GM12878 (cell line): Measurements from ENCODE around the gene SLC11A2.

Experiments
- BHLHE40 ChIP-seq, 2 experiments: fragments of 450-650 bp in 1 of 2; IDR thresholded peaks; 2 replicates each; pipeline ENCODE4 v1.6.1; 2011 to 2017; ENCODE audit warnings: low read depth in 2 of 2, borderline replicate concordance in 1 of 2, improper control_type of control experiment in 1 of 2, low read length in 1 of 2, mild to moderate bottlenecking in 1 of 2
- MEF2A ChIP-seq: IDR thresholded peaks from 2 replicates; pipeline ENCODE4 v1.6.1; 2011; ENCODE audit warnings: low read depth, mild to moderate bottlenecking, low read length, moderate library complexity; ENCODE audit not compliant: insufficient read depth
- NFYB ChIP-seq: IDR thresholded peaks from 2 replicates; pipeline ENCODE4 v1.6.1; 2011; ENCODE audit warnings: low read depth, mild to moderate bottlenecking, low read length, improper control_type of control experiment, moderate library complexity; ENCODE audit not compliant: insufficient read depth
- SMAD5 ChIP-seq: IDR thresholded peaks from 2 replicates; pipeline ENCODE4 v1.6.1; 2016; ENCODE audit warnings: antibody characterized with exemption, low read depth
- YY1 ChIP-seq: IDR thresholded peaks from 2 replicates; pipeline ENCODE4 v1.6.1; 2011; ENCODE audit warnings: low read depth, mild to moderate bottlenecking, low read length
- TF ChIP-seq, protein P1 (sequence below): IDR thresholded peaks from 2 replicates; pipeline ENCODE4 v1.6.1; 2012; ENCODE audit warnings: low read depth, low read length, improper control_type of control experiment
- TF ChIP-seq, protein P2 (sequence below), 3 experiments: IDR thresholded peaks in 2 of 3; conservative IDR thresholded peaks in 1 of 3; 2 replicates each; pipeline ENCODE4 v1.5.1; 2011; ENCODE audit warnings: low read depth in 3 of 3, low read length in 3 of 3, mild to moderate bottlenecking in 3 of 3, control low read depth in 2 of 3, moderate library complexity in 2 of 3, inconsistent platforms in 1 of 3, mixed read lengths in 1 of 3; ENCODE audit not compliant: control insufficient read depth in 2 of 3, insufficient read depth in 1 of 3; ENCODE audit errors: extremely low read depth in 1 of 3

DNA sequence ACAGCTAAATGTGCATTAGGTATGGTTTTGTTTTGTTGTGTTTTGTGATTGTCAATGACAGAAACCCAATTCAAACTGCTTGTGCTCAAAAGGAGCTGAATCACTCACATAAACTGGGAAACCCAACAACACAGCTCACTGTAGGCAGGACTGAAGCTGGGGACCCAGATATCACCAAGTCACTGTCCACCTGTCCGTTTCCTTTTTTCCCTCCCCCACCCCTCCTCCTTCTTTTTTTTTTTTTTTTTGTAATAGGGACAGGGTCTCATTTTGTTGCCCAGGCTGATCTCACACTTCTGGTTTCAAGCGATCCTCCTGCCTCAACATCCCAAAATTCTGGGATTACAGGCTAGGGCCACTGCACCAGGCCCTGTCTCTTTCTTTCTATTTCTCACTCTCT lies 6.9 kb upstream of the SLC11A2 start:
- TF ChIP-seq MEF2A (no peak), NFYB (no peak), SMAD5 (no peak), YY1 (no peak), BHLHE40 (IDR thresholded peaks at IDR 0.05; ENCODE audit: borderline replicate concordance in 1 of 2, low read depth in 2 of 2, low read length in 1 of 2) (no peak)
- TF ChIP-seq, protein P1, sequence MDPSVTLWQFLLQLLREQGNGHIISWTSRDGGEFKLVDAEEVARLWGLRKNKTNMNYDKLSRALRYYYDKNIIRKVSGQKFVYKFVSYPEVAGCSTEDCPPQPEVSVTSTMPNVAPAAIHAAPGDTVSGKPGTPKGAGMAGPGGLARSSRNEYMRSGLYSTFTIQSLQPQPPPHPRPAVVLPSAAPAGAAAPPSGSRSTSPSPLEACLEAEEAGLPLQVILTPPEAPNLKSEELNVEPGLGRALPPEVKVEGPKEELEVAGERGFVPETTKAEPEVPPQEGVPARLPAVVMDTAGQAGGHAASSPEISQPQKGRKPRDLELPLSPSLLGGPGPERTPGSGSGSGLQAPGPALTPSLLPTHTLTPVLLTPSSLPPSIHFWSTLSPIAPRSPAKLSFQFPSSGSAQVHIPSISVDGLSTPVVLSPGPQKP, result no peak
- TF ChIP-seq, protein P2, sequence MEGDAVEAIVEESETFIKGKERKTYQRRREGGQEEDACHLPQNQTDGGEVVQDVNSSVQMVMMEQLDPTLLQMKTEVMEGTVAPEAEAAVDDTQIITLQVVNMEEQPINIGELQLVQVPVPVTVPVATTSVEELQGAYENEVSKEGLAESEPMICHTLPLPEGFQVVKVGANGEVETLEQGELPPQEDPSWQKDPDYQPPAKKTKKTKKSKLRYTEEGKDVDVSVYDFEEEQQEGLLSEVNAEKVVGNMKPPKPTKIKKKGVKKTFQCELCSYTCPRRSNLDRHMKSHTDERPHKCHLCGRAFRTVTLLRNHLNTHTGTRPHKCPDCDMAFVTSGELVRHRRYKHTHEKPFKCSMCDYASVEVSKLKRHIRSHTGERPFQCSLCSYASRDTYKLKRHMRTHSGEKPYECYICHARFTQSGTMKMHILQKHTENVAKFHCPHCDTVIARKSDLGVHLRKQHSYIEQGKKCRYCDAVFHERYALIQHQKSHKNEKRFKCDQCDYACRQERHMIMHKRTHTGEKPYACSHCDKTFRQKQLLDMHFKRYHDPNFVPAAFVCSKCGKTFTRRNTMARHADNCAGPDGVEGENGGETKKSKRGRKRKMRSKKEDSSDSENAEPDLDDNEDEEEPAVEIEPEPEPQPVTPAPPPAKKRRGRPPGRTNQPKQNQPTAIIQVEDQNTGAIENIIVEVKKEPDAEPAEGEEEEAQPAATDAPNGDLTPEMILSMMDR (IDR thresholded peaks at IDR 0.05 in 2 of 3, conservative IDR thresholded peaks at IDR 0.05 in 1 of 3; ENCODE audit: control insufficient read depth in 2 of 3, extremely low read depth in 1 of 3, insufficient read depth in 1 of 3, low read depth in 3 of 3, low read length in 3 of 3), result no peak
